HG03066 (cell line): Measurements from ENCODE around the gene FGF4.

Experiments
- ATAC-seq: cut with Tn5 transposase; IDR thresholded peaks from one replicate; pipeline ENCODE4 v1.9.1; 2021; ENCODE audit warnings: low read depth; ENCODE audit not compliant: unreplicated experiment

FGF4 gene

GRCh38 chr11:69729252-69729651 lies 45.9 kb downstream of the FGF4 start:
- ATAC-seq: no peak

- no peak for ATAC-seq
Observed at GRCh38 chr11:69727266-69727665, 47.9 kb downstream of the FGF4 start.

GRCh38 chr11:69726481-69726880 lies 48.7 kb downstream of the FGF4 start:
- ATAC-seq: no peak

DNA sequence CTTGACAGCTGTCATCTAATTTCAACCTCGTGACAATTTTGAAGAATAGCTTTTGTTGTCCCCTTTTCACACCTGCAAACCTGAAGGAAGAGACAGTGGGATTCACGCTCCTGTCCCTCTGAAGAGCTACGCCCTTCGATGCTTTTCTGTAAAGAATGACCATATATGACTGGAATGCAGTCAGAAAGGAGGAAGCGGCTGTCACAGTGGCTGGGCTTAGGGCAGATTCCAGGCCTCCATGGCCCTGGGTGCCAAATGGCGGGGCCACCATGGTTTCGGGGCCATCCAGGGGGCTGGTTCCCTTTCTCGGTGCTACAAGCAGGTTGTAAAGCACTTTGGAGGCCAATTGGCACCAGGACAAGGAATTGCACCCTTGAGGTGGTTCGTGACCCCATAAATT lies 49.1 kb downstream of the FGF4 start:
- ATAC-seq: no peak

DNA sequence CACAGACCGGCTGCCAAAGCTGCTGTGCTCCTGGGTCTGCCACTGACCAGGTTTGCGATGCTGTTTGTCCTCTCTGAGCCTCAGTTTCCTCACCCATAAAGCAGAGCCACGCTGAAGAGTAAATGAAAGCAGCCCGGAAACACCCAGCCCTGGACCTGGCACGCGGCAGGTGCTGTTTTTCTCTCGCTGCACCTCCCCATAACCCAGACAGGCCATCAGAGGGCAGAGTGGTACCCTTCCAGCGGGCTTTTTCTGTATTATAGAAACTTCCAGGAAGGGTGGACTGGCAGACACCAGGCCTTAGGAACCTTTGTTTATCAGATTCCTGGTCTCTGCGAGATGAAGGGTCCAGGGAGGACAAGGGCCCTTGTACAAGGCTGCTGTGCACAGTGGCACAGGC lies 53.4 kb downstream of the FGF4 start:
- no peak for ATAC-seq

DNA sequence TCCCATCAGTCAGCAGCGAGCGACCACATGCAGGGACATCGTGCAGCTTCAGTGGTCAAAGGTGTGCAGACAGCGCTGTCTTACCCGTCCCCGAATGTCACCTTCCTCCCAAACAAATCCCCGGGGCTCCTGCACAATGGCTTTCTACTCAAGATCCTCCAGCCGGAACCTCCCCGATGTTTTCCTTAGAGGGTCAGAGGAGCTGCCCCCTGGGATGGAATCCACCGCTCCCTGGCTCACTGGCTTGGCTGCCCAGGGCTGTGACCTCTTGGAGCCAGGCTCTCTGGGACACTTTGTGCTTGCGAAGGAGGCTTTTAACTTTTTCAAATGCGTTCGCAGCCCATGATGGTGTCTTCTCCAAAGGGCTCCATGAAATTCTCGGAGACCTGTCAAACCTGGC lies 54.0 kb downstream of the FGF4 start:
- ATAC-seq: no peak
